Keratinocyte (primary cell): ENCODE measurements around the gene ELOA.

ENCODE experiments used
- CTCF ChIP-seq, 3 experiments: IDR thresholded peaks in 1 of 3; conservative IDR thresholded peaks in 1 of 3; optimal IDR thresholded peaks in 1 of 3; 2 replicates in 2 of 3; 3 replicates in 1 of 3; pipeline versions ENCODE3 to v1.5.1; 2011; ENCODE audit warnings: low read length in 3 of 3, mild to moderate bottlenecking in 3 of 3, moderate library complexity in 2 of 3, control low read depth in 1 of 3, inconsistent platforms in 1 of 3; ENCODE audit not compliant: insufficient read depth in 2 of 3; ENCODE audit errors: extremely low read depth in 1 of 3
- EZH2 ChIP-seq: IDR thresholded peaks from one replicate; pipeline ENCODE4 v1.6.1; 2012; ENCODE audit warnings: inconsistent platforms, mild to moderate bottlenecking, low read length, moderate library complexity

GRCh38 chr1:23695667-23696066 lies 47.6 kb upstream of the ELOA start:
- TF ChIP-seq CTCF (optimal IDR thresholded peaks at IDR 0.05 in 1 of 3, IDR thresholded peaks at IDR 0.05 in 1 of 3, conservative IDR thresholded peaks at IDR 0.05 in 1 of 3; ENCODE audit: extremely low read depth in 1 of 3, insufficient read depth in 2 of 3, low read length in 3 of 3) (no peak), EZH2 (no peak)
